ENCODE data around the gene DPP6. TPM values are rescaled to one million over a fixed set of nuclear protein-coding genes. Genes with fewer than 3 reads are reported as not detected.

DPP6 gene
- not detected in 2 replicates for total RNA-seq (2014; rRNA removed; shearing (Covaris generic))

DNA sequence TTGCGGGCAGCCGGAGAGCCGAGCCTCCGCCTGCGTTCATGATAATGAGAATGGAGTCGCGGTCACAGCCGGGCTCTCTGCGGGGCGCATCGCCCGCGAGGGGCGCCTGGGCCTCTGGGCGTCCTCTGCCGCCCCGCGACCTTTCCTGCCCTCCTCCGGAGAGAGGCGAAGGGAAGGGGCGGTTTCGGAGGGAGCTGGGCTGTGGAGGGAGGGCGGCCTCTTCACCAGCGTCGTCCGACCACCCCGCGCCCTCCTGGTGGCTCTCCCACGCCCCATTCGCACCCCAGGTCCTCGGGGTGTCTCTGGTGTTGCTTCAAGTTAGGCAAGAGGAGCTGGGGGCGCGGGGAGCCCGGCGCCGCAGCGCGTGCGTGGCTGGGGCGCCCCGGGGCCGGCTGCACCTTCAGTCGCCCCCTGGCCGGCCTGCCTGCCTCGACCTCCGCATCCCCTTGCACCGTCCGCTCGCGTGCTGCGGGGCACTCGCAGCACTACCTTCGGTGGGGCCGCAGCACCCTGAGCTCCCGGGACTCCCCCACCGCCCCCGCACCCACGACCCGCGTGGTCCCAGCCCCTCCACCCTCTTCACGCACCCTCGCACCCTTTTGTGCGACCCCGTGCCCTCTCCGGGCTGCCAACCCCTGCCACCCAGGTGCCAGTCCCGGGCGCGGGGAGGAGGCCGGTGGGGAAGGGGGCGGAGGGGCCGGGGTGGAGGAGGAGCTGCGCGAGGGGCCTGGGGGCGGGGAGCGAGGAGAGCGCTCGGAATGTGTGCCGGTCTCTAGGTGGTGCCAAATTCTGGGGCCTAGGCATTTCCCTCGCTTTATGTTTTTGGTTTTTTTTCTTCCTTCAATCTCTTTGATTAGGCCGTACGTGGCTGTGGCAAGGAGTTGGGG, at the start of gene DPP6:
TSS of gene DPP6 (plus strand) at position 756 of the 887 bp plus-strand sequence.

Data from A375 (cell line).